ENCODE results near the gene NME1.

GRCh38 chr17:51120739-51121619, 32.4 kb upstream of the NME1 start, which contains the start of gene SPAG9:
- peak; percentile 23 to 93 for TF ChIP-seq POLR2A (IDR thresholded peaks at IDR 0.05)
- TF ChIP-seq, protein P1, sequence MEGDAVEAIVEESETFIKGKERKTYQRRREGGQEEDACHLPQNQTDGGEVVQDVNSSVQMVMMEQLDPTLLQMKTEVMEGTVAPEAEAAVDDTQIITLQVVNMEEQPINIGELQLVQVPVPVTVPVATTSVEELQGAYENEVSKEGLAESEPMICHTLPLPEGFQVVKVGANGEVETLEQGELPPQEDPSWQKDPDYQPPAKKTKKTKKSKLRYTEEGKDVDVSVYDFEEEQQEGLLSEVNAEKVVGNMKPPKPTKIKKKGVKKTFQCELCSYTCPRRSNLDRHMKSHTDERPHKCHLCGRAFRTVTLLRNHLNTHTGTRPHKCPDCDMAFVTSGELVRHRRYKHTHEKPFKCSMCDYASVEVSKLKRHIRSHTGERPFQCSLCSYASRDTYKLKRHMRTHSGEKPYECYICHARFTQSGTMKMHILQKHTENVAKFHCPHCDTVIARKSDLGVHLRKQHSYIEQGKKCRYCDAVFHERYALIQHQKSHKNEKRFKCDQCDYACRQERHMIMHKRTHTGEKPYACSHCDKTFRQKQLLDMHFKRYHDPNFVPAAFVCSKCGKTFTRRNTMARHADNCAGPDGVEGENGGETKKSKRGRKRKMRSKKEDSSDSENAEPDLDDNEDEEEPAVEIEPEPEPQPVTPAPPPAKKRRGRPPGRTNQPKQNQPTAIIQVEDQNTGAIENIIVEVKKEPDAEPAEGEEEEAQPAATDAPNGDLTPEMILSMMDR (IDR thresholded peaks at IDR 0.05) = no peak
